ENCODE data around the gene ENDOG.

GRCh38 chr9:128809036-128809599 is 9.2 kb upstream of the ENDOG start:
- TF ChIP-seq CTCF (IDR thresholded peaks at IDR 0.05), result no peak
- TF ChIP-seq POLR2A (IDR thresholded peaks at IDR 0.05), result no peak
- no peak for TF ChIP-seq EP300 (IDR thresholded peaks at IDR 0.05)

Data from gastroesophageal sphincter (tissue), 3 donors.